ENCODE measurements around the gene PAXIP1. TPM values are rescaled to one million over a fixed set of nuclear protein-coding genes. Genes with fewer than 3 reads are reported as not detected.

PAXIP1 gene
- total and polyA plus RNA-seq, 2 donors (not counting 3 experiments of a cell fraction or from before 2014, with no cell fraction given): 10.0 to 15.8 TPM

GRCh38 chr7:155003376-155004214 is 671 bp upstream of the PAXIP1 start:
- FAIRE-seq: peak; percentile 79
- H3K27ac ChIP-seq (ENCODE audit: insufficient read depth, low read depth, low read length): peak overlapping the region; percentile 87
- peak overlapping the region; percentile 91 to 94 (median 92) for H3K4me3 ChIP-seq (replicated peaks in 1 of 3; ENCODE audit: insufficient read depth in 1 of 3, low read depth in 1 of 3, low read length in 3 of 3)
- no peaks in the 10 kb centered on the region for H4K20me1 ChIP-seq (replicated peaks; ENCODE audit: control insufficient read depth, extremely low read depth, insufficient read depth, low read length)
- POLR2A ChIA-PET: interaction anchor here (0.7 to 1.0 kb wide), 3 partner anchors 163 to 341 kb away, joined by 3 to 4 read pairs (median 3); no protein-coding TSS in a partner anchor
- dilution Hi-C loops (cut with MboI; ENCODE audit: extremely low pct_ligation_motif_present, low sequenced_read_pairs): no loop called here
- no peaks in the 10 kb centered on the region for H3K36me3 ChIP-seq (ENCODE audit: control insufficient read depth in 2 of 2, extremely low read depth in 1 of 2, insufficient read depth in 2 of 2, low read length in 2 of 2)
- intact Hi-C loops (cut with micrococcal nuclease): loop anchor here (1.0 to 5.0 kb wide), 8 partner anchors 56 to 454 kb away; partner anchors contain the start of genes EN2 and HTR5A
- H3K9ac ChIP-seq (replicated peaks; ENCODE audit: extremely low read depth, insufficient read depth, low read length): peak overlapping the region; percentile 75
- peaks cover 35% of the 10 kb centered on the region for H3K79me2 ChIP-seq (ENCODE audit: control insufficient read depth, insufficient read depth, low read length)
- peaks cover 11% of the 10 kb centered on the region for H3K4me1 ChIP-seq (ENCODE audit: control insufficient read depth, extremely low read depth, insufficient read depth, low read length)
- TF ChIP-seq FOS (IDR thresholded peaks at IDR 0.05; ENCODE audit: borderline replicate concordance, insufficient read depth, low read length) (no peak), POLR2A (IDR thresholded peaks at IDR 0.05; ENCODE audit: low read depth, low read length) (peak; percentile 75), EZH2 (IDR thresholded peaks at IDR 0.05; ENCODE audit: borderline replicate concordance, low read depth, low read length, severe bottlenecking) (no peak)
- CTCF ChIA-PET: interaction anchor here (1.1 to 2.9 kb wide), 3 partner anchors 9 to 341 kb away, joined by 3 to 12 read pairs (median 4); no protein-coding TSS in a partner anchor
- peak overlapping the region; percentile 97 for H2AFZ ChIP-seq (ENCODE audit: low read depth, low read length)
- peak; percentile 71 for DNase-seq (ENCODE audit: low read depth, low spot score)
- TSS peak; percentile 73 for BruUV-seq (replicated peaks)
- H3K27me3 ChIP-seq (ENCODE audit: control insufficient read depth in 2 of 2, insufficient read depth in 2 of 2, low read length in 2 of 2): no peaks in the 10 kb centered on the region
- no peaks in the 10 kb centered on the region for H3K9me3 ChIP-seq (replicated peaks; ENCODE audit: control insufficient read depth, insufficient read depth, low read length)
- H3K4me2 ChIP-seq (ENCODE audit: insufficient read depth, low read length): peak overlapping the region; percentile 98
- no peaks in the 10 kb centered on the region for H3K9me1 ChIP-seq (replicated peaks; ENCODE audit: control insufficient read depth, extremely low read depth, insufficient read depth, low read length)

GRCh38 chr7:155002411-155003091 is 373 bp downstream of the PAXIP1 start:
- no peaks in the 10 kb centered on the region for H3K27me3 ChIP-seq (ENCODE audit: control insufficient read depth in 2 of 2, insufficient read depth in 2 of 2, low read length in 2 of 2)
- peak overlapping the region; percentile 88 for H3K4me2 ChIP-seq (ENCODE audit: insufficient read depth, low read length)
- CTCF ChIA-PET: interaction anchor here (1.1 to 2.9 kb wide), 2 partner anchors 8 to 342 kb away, joined by 3 to 12 read pairs; no protein-coding TSS in a partner anchor
- no TSS peak for BruUV-seq (replicated peaks)
- H3K9ac ChIP-seq (replicated peaks; ENCODE audit: extremely low read depth, insufficient read depth, low read length): peak overlapping the region; percentile 60
- DNase-seq (ENCODE audit: low read depth, low spot score) (peak; percentile 37), FAIRE-seq (no peak)
- no peaks in the 10 kb centered on the region for H3K9me3 ChIP-seq (replicated peaks; ENCODE audit: control insufficient read depth, insufficient read depth, low read length)
- dilution Hi-C loops (cut with MboI; ENCODE audit: extremely low pct_ligation_motif_present, low sequenced_read_pairs) (no loop called here), intact Hi-C loops (cut with micrococcal nuclease) (loop anchor here (1.0 to 5.0 kb wide), 8 partner anchors 55 to 455 kb away; partner anchors contain the start of genes EN2 and HTR5A)
- H3K27ac ChIP-seq (ENCODE audit: insufficient read depth, low read depth, low read length): no peak overlapping the region
- no peaks in the 10 kb centered on the region for H3K9me1 ChIP-seq (replicated peaks; ENCODE audit: control insufficient read depth, extremely low read depth, insufficient read depth, low read length)
- H3K4me3 ChIP-seq (replicated peaks in 1 of 3; ENCODE audit: insufficient read depth in 1 of 3, low read depth in 1 of 3, low read length in 3 of 3): peak overlapping the region; percentile 55 to 91 (median 71)
- peaks cover 35% of the 10 kb centered on the region for H3K79me2 ChIP-seq (ENCODE audit: control insufficient read depth, insufficient read depth, low read length)
- no peak for TF ChIP-seq MYC (IDR thresholded peaks at IDR 0.05; ENCODE audit: low read depth, low read length)
- TF ChIP-seq POLR2A (IDR thresholded peaks at IDR 0.05; ENCODE audit: low read depth, low read length): peak; percentile 1
- POLR2A ChIA-PET: interaction anchor here (0.7 to 1.0 kb wide), 3 partner anchors 164 to 342 kb away, joined by 3 to 4 read pairs (median 3); no protein-coding TSS in a partner anchor
- H3K4me1 ChIP-seq (ENCODE audit: control insufficient read depth, extremely low read depth, insufficient read depth, low read length): peaks cover 11% of the 10 kb centered on the region
- peak overlapping the region; percentile 93 for H2AFZ ChIP-seq (ENCODE audit: low read depth, low read length)
- H4K20me1 ChIP-seq (replicated peaks; ENCODE audit: control insufficient read depth, extremely low read depth, insufficient read depth, low read length): no peaks in the 10 kb centered on the region
- H3K36me3 ChIP-seq (ENCODE audit: control insufficient read depth in 2 of 2, extremely low read depth in 1 of 2, insufficient read depth in 2 of 2, low read length in 2 of 2): peaks cover 0 to 3% of the 10 kb centered on the region in 2 experiments
